SJSA1 (cell line): Measurements from ENCODE around the gene CTH. TPM values are rescaled to one million over a fixed set of nuclear protein-coding genes. Genes with fewer than 3 reads are reported as not detected.
"Not testable (repeated sequence)": the region's sequence is repeated elsewhere in the genome, so short reads cannot be mapped to it uniquely, and the experiment has no call there.

ENCODE experiments used
- DNase-seq, 2 experiments: peaks; one replicate each; pipeline ENCODE4 v3.0.0-alpha.2; 2015 to 2020; ENCODE audit warnings: low spot score in 2 of 2, low read depth in 1 of 2
- H3K27ac ChIP-seq: fragments of 250-450 bp; sonication (Bioruptor Pico); 2 replicates; pipeline ENCODE4 v1.5.1; 2020; ENCODE audit warnings: mild to moderate bottlenecking, moderate library complexity
- H3K27me3 ChIP-seq: fragments of 250-450 bp; sonication (Bioruptor Pico); replicated peaks from 2 replicates; pipeline ENCODE4 v1.5.1; 2020; ENCODE audit warnings: mild to moderate bottlenecking, moderate library complexity
- H3K36me3 ChIP-seq: fragments of 250-450 bp; sonication (Bioruptor Pico); 2 replicates; pipeline ENCODE4 v1.5.1; 2020; ENCODE audit warnings: mild to moderate bottlenecking
- H3K4me1 ChIP-seq: fragments of 250-450 bp; sonication (Bioruptor Pico); replicated peaks from 2 replicates; pipeline ENCODE4 v1.6.1; 2021; ENCODE audit warnings: mild to moderate bottlenecking
- H3K4me3 ChIP-seq: fragments of 250-450 bp; sonication (Bioruptor Pico); 2 replicates; pipeline ENCODE4 v1.5.1; 2020; ENCODE audit warnings: mild to moderate bottlenecking
- H3K9me3 ChIP-seq: fragments of 250-450 bp; sonication (Bioruptor Pico); replicated peaks from 2 replicates; pipeline ENCODE4 v1.5.1; 2020; ENCODE audit warnings: mild to moderate bottlenecking
- total RNA-seq: library from RNA; depleted of rRNA; stranded (reverse); fragments of >200 nt; shearing (Covaris generic); gene quantifications from 2 replicates; pipeline ENCODE4 v1.2.3, GENCODE V29; 2014

CTH gene
- total RNA-seq, 1 experiment from 2014 or later = 2.2 TPM

GRCh38 chr1:70386121-70386520 lies 24.9 kb upstream of the CTH start:
- Histone ChIP-seq H3K4me1 (no peaks in the 10 kb centered on the region), H3K36me3 (no peaks in the 10 kb centered on the region), H3K27me3 (no peaks in the 10 kb centered on the region; the same call in 1 of the 2 replicates), H3K9me3 (no peaks in the 10 kb centered on the region), H3K4me3 (no peak overlapping the region), H3K27ac (no peak overlapping the region)
- no peak for DNase-seq

DNA sequence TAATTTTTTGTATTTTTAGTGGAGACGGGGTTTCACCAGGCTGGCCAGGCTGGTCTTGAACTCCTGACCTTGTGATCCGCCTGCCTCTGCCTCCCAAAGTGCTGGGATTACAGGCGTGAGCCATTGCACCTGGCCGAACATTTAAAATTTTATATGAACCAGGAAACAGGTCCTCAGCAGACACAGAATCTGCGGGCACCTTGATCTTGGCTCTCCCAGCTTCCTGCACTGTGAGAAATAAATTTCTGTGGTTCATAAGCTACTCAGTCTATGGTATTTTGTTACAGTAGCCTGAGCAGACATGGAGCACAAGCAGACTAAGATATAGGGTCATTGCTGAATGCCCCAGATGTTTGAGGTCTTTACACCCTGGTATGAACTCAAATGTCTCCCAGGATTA lies 23.6 kb upstream of the CTH start:
- no peaks in the 10 kb centered on the region for H3K9me3 ChIP-seq
- H3K4me1 ChIP-seq = no peaks in the 10 kb centered on the region
- H3K27ac ChIP-seq = no peak overlapping the region
- no peaks in the 10 kb centered on the region; the same call in 1 of the 2 replicates for H3K27me3 ChIP-seq
- DNase-seq = no peak
- no peak overlapping the region for H3K4me3 ChIP-seq
- no peaks in the 10 kb centered on the region for H3K36me3 ChIP-seq

GRCh38 chr1:70392626-70393025 lies 18.4 kb upstream of the CTH start:
- Histone ChIP-seq H3K9me3 (no peaks in the 10 kb centered on the region; the same call in 1 of the 2 replicates), H3K27me3 (no peaks in the 10 kb centered on the region; the same call in 1 of the 2 replicates), H3K4me3 (no peak overlapping the region), H3K27ac (no peak overlapping the region), H3K4me1 (no peaks in the 10 kb centered on the region), H3K36me3 (no peaks in the 10 kb centered on the region)
- no peak for DNase-seq

- Histone ChIP-seq H3K27me3 (peaks cover 4% of the 10 kb centered on the region; the same call in 1 of the 2 replicates), H3K36me3 (no peaks in the 10 kb centered on the region), H3K4me1 (no peaks in the 10 kb centered on the region), H3K4me3 (no peak overlapping the region), H3K27ac (no peak overlapping the region), H3K9me3 (no peaks in the 10 kb centered on the region; the same call in 1 of the 2 replicates)
- DNase-seq = no peak
Observed at GRCh38 chr1:70396607-70397006, 14.5 kb upstream of the CTH start.

DNA sequence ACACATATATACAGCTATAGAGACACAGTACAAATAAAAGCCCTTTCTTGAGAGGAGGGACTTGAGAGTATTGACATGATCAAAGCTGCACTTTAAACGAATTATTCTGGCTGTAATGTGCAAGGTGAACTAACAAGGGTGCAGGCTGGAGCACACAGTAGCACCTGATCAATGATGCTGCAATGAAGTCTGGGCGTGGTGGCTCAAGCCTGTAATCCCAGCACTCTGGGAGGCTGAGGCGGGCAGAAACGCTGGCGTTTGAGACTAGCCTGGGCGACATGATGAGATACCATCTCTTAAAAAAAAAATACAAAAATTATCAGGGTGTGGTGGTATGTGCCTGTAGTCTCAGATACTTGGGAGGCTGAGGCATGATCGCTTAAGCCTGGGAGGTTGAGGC lies 14.1 kb upstream of the CTH start:
- Histone ChIP-seq H3K36me3 (no peaks in the 10 kb centered on the region), H3K27ac (no peak overlapping the region), H3K4me3 (no peak overlapping the region), H3K4me1 (no peaks in the 10 kb centered on the region), H3K27me3 (peaks cover 4% of the 10 kb centered on the region; the same call in 1 of the 2 replicates), H3K9me3 (no peaks in the 10 kb centered on the region; the same call in 1 of the 2 replicates)
- no peak for DNase-seq

GRCh38 chr1:70400335-70400734 lies 10.7 kb upstream of the CTH start:
- H3K4me1 ChIP-seq = no peaks in the 10 kb centered on the region

GRCh38 chr1:70401974-70402373 lies 9.1 kb upstream of the CTH start:
- no peak for DNase-seq
- H3K27ac ChIP-seq = no peak overlapping the region
- H3K4me3 ChIP-seq = no peak overlapping the region
- H3K36me3 ChIP-seq = no peaks in the 10 kb centered on the region
- no peaks in the 10 kb centered on the region for H3K9me3 ChIP-seq
- H3K4me1 ChIP-seq = no peaks in the 10 kb centered on the region
- H3K27me3 ChIP-seq = peaks cover 9% of the 10 kb centered on the region; the same call in 1 of the 2 replicates

More at GRCh38 chr1:70400335-70400734, 10.7 kb upstream of the CTH start:
- Histone ChIP-seq H3K4me3 (no peak overlapping the region), H3K27ac (no peak overlapping the region), H3K36me3 (no peaks in the 10 kb centered on the region), H3K9me3 (no peaks in the 10 kb centered on the region; the same call in 1 of the 2 replicates), H3K27me3 (peaks cover 6% of the 10 kb centered on the region; the same call in 1 of the 2 replicates)
- DNase-seq = no peak

- Histone ChIP-seq H3K27ac (no peak overlapping the region), H3K9me3 (no peaks in the 10 kb centered on the region), H3K36me3 (no peaks in the 10 kb centered on the region), H3K4me1 (no peaks in the 10 kb centered on the region), H3K27me3 (peaks cover 9% of the 10 kb centered on the region; the same call in 1 of the 2 replicates), H3K4me3 (no peak overlapping the region)
- no peak for DNase-seq
Observed at GRCh38 chr1:70403759-70404158, 7.3 kb upstream of the CTH start.

GRCh38 chr1:70405780-70406416 lies 5.2 kb upstream of the CTH start:
- peaks cover 6% of the 10 kb centered on the region; the same call in 1 of the 2 replicates for H3K27me3 ChIP-seq
- no peak for DNase-seq
- no peak overlapping the region for H3K4me3 ChIP-seq
- no peak overlapping the region for H3K27ac ChIP-seq
- H3K9me3 ChIP-seq = no peaks in the 10 kb centered on the region
- peaks cover 5% of the 10 kb centered on the region; the same call in 1 of the 2 replicates for H3K4me1 ChIP-seq
- H3K36me3 ChIP-seq = no peaks in the 10 kb centered on the region

DNA sequence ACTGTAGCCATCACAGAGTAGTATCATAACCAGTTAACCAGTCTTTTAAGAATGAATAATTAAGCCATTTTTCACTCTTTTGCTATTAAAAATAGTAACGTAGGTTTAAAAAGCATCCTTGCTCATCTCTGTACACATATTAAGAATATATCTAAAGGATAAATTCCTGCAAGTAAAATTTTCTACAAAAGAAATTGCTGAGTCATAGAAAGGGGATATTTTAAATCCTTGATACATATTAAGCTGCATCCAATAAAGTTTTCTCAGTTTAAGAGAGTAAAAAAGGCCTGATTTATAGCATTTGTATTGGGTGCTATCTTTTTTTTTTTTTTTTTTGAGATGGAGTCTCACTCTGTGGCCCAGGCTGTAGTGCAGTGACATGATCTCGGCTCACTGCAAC lies 1.9 kb upstream of the CTH start:
- Histone ChIP-seq H3K27me3 (0 out of 2 replicates have a peak, but pooled peaks cover 3% of the 10 kb centered on the region), H3K4me1 (peaks cover 5% of the 10 kb centered on the region; the same call in 1 of the 2 replicates), H3K9me3 (no peaks in the 10 kb centered on the region), H3K36me3 (no peaks in the 10 kb centered on the region), H3K27ac (no peak overlapping the region), H3K4me3 (no peak overlapping the region)
- no peak for DNase-seq

GRCh38 chr1:70411360-70411844 lies 334 bp downstream of the CTH start:
- H3K9me3 ChIP-seq = no peaks in the 10 kb centered on the region
- no peaks in the 10 kb centered on the region for H3K27me3 ChIP-seq
- peaks cover 5% of the 10 kb centered on the region; the same call in 1 of the 2 replicates for H3K4me1 ChIP-seq
- no peaks in the 10 kb centered on the region for H3K36me3 ChIP-seq
- no peak for DNase-seq
- H3K4me3 ChIP-seq = peak overlapping the region; percentile 49
- peak overlapping the region; percentile 74 for H3K27ac ChIP-seq

DNA sequence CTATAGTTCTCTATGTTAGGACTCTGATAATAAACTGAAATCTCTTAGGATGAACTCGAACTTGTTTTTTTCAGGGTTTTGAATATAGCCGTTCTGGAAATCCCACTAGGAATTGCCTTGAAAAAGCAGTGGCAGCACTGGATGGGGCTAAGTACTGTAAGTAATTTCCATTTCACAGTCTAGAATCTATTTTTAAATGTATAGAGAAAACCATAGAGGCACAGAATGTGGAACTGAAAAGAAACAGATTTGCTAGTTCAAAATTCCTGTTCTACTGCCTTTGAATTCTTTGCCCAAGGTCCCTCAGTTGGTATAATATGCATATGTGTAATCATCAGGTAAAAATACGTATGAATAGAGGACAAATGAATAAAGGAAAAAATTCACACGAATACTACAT lies 4.8 kb downstream of the CTH start:
- Histone ChIP-seq H3K27me3 (no peaks in the 10 kb centered on the region), H3K4me3 (no peak overlapping the region), H3K4me1 (no peaks in the 10 kb centered on the region), H3K9me3 (no peaks in the 10 kb centered on the region), H3K27ac (no peak overlapping the region), H3K36me3 (no peaks in the 10 kb centered on the region)
- no peak for DNase-seq

GRCh38 chr1:70418973-70419734 lies 8.1 kb downstream of the CTH start:
- not testable (repeated sequence) for H3K9me3 ChIP-seq, H3K27me3 ChIP-seq, H3K36me3 ChIP-seq, H3K4me1 ChIP-seq, DNase-seq, H3K4me3 ChIP-seq, H3K27ac ChIP-seq

DNA sequence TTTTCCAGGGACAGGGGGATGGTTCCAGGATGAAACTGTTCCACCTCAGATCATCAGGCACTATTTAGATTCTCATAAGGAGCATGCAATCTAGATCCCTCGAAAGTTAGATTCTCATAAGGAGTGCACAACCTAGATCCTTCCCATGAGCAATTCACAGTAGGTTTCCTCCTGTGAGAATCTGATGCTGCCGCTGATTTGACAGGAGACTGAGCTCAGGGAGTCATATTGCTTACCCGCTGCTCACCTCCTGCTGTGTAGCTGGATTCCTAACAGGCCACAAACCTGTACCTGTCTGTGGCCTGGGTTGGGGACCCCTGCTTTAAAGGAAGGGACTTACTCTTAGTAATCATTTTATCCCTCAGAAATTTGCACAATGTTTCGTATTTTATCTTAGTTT lies 9.3 kb downstream of the CTH start:
- Histone ChIP-seq H3K4me3 (no peak overlapping the region), H3K27ac (no peak overlapping the region), H3K9me3 (no peaks in the 10 kb centered on the region), H3K27me3 (no peaks in the 10 kb centered on the region), H3K4me1 (no peaks in the 10 kb centered on the region), H3K36me3 (no peaks in the 10 kb centered on the region)
- no peak for DNase-seq
